HG03159 (cell line): ENCODE data around the gene SYS1.
"Not testable (repeated sequence)": the region's sequence is repeated elsewhere in the genome, so short reads cannot be mapped to it uniquely, and the experiment has no call there.

Experiments
- ATAC-seq: cut with Tn5 transposase; IDR thresholded peaks from one replicate; pipeline ENCODE4 v1.9.1; 2021; ENCODE audit warnings: mild to moderate bottlenecking, moderate library complexity; ENCODE audit not compliant: unreplicated experiment

SYS1 gene

GRCh38 chr20:45339799-45340198 is 23.2 kb upstream of the SYS1 start:
- no peak for ATAC-seq

GRCh38 chr20:45340236-45340847 is 22.6 kb upstream of the SYS1 start:
- no peak for ATAC-seq

- ATAC-seq: no peak
Measured at GRCh38 chr20:45340951-45341350, 22.0 kb upstream of the SYS1 start.

DNA sequence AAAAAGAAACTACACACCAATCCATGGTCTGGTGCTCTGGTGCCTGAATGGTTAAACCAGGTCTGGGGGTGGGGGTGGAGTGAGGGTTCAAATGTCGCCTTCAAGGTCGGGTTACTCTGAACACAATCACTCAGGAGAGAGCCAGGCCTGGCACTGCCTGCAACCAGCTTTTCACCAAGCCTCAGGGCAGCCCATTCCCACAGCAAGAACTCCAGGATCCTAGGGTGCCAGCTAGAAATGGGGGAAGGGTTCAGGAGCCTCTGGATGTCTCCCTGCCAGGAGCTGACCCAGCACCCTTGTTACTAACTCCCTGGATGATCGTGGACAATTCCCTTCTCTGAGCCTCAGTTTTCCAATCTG is 21.4 kb upstream of the SYS1 start:
- no peak for ATAC-seq

GRCh38 chr20:45341939-45342854 is 20.8 kb upstream of the SYS1 start:
- no peak for ATAC-seq

GRCh38 chr20:45342855-45343531 is 20.0 kb upstream of the SYS1 start:
- no peak for ATAC-seq

DNA sequence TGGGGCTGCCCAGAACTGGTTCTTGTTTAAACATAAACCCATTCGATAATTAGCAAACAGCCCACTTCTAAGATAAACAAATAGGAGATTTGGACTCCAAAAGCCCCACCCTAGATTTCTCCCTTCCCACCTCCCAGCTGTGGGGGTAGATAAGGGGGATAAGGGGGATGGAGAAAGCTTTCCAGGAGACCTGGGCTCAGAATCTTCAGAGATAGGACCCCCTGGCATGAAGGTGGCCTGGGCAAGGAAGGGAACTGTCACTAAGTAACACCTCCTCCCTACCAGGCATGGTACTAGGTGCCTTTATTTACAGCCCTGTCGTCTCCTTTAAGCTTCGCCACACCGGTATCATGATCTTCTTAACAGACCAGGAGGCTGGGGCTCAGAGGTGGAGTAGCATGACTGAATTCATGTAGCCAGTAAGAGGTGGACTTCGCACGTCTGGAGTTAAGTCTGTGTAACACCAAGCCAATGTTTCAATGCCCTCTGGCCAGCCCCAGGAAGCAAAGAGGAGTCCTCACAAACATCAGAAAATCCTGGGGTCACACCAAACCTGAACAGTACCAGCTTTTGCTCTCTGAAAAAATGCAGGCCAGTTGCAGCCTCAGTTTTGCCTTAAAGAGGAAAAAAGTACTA is 19.3 kb upstream of the SYS1 start:
- ATAC-seq: no peak

DNA sequence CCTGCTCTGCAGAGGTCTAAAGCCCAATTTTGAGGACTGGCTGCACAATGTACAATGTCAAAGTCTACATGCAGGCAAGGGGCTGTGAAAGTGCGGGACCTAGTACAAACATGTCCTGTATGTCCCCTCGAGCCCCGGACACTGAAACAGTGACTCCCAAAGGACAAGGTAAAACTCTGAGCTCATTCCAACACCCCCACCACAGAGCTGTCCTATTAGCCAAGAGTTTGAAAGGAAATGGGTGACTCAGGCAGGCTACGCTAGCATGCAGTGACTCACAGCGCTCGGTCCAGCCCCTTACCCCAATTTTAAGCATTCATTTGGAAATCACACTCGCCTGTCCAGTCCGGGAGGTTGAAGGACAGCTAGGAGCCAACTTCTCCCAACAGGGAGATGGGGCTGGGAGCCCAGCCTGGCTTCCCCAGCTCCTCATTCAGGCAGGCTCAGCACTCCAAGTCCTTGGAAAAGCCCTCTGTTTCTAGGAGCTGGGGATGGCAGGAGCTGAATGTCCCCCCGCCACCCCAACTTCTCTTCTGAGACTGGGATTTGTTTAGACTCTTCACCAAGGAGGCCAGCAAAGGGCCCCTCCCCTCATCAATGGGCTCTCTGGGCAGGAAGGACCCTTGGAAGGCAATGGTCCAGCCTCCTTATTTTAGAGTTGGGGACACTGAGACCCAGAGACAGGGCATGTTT is 18.6 kb upstream of the SYS1 start:
- no peak for ATAC-seq

GRCh38 chr20:45345104-45345936 is 17.6 kb upstream of the SYS1 start:
- no peak for ATAC-seq

DNA sequence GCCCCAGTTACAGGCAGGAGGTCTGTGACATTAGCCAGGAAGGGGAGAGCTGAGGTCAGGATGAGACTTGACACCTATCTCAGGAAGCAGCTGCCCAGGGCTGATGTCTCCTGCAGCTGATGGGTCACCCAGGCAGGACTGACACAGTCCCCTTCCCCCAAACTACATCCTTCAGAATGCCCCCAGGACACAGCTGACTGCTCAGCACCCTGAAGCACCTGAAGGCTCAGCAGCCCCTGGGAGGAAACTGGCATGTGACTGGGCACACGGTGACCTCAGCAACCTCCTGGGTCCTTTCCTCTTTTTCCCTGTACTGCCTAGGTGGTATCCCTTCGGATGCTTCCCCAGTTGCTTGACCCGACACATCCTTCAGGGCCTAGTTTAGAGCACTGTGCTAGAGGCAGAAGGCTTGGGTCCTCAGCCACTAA is 16.7 kb upstream of the SYS1 start:
- no peak for ATAC-seq

- ATAC-seq: no peak
Measured at GRCh38 chr20:45346851-45347250, 16.1 kb upstream of the SYS1 start.

DNA sequence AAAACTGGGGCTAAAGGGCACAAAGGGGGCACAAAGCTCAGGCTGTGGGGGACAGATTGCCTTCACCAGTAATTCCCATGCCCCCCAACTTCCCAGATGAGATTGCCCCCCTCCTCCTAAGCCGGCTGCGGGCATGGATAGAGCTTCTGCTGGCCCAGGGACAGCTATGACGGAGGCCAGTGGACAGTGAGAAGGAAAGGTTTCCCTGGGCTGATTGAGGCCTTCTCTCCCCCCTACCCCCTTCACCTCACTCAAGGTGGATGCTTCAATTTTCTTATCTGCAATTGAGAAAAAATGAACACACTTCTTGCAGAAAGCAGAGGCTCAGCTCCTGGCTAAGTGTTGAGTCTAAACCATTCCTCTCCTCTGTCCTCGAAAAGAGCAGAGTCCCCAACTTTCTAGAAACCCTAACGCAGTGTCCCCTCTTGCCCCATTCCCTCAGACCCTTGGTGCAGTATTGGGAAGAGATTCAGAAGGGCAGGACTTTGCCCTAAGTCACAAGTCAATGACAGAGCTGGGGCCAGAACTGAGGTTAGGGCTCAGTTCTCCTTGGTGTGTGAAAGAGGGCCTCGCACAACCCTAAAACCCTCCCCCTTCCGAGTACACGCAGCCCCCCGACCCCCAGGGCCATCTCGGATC is 15.5 kb upstream of the SYS1 start:
- ATAC-seq: no peak

DNA sequence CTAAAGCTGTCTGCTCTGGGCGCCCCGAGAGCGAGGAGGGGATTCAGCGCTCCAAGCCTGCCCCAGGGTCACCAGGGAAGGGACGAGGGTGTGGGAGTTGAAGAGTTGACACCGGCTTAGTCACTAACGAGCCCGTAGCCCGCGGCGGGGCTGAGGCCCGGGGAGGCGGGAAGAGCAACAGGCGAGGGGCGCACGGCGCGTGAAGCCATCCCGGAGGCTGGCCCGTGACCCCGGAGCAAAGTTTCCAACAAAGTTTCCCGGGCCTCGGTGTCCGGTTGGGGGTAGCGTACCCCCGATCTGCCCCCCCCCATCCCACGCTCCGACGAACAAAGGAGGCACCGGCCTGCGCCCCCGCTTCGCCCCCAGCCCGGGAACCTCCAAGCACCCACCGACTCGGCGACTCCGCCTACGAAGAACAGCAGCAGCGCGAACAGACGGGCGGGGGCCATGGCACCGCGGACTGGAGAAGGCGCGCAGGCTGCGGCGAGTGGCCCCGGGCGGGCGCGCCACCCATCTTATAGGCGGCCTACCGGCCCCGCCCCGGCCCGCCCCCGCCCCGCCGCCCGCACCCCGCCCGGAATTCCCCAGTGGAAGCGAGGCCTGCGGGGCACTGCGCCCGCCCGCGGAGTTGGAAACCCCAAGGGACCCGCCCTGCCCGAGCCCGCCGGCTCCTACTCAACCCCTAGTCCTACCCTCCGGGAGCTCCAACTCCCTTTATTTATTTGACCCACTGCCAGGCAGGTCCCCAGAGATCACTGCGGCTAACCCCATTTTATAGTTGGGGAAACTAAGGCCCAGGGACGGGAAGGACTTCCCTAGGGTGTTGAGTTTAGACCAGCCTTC is 14.8 kb upstream of the SYS1 start, which contains the start of gene SDC4:
Gene SDC4 (minus strand): TSS at position 489 of the 843 bp plus-strand sequence. CDS start 40 bp downstream, at position 449.
- ATAC-seq: no peak

DNA sequence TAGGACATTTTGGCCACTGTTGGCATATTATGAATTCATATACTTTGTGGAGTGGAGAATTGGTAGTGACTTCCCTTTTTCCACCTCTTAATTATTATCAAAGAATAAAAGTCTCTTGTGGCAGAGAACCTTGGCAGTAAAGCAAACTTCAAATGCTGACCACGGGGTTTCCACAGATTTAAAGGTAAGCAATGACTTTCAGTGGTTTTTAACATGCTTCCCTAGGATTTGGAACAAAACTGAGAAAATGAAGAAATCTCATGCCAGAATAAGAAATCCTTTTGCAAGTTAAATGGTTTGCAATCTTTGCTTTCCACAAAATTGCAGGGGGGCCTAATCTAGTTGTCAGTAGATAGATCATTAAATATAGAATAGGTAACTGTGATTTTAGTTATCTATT is 12.7 kb upstream of the SYS1 start:
- no peak for ATAC-seq

- ATAC-seq: not testable (repeated sequence)
Measured at GRCh38 chr20:45350795-45351194, 12.2 kb upstream of the SYS1 start.

DNA sequence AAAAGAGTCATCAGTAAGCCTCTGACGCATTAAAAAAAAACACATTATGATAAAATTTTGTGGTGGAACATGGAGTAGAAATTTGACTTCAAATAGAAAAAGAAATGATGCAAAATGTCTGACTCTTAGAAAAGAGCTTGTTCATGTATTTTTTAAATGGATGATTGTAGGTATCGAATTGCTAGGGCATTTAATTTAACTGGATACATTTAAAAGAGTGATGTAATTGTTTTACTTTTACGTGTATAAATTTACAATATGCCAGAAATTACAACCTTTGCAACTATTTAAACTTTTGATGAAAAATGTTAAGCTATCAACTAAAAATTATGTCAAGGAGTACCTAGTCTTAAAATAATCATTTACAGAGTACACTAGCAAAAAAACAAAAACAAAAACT is 10.2 kb upstream of the SYS1 start:
- no peak for ATAC-seq

DNA sequence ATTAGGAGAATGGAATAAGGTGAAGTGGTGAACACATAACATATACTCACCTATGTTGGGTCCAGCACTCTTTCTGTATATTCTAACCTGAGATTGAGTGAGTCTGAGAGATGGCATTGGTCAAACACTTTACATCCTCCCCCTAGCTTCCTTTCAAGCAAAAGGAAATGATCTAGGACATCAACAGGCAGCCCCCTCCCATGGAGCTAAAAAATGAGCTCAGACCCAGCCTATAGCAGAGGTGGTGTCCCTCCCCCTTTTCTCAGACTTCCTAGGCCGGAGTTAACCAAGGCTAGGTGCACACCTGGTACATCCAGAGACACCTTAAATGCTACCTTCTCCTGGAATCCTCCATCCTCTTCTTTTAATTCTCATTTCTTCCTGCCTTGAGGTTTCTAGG is 9.2 kb upstream of the SYS1 start:
- ATAC-seq: no peak

DNA sequence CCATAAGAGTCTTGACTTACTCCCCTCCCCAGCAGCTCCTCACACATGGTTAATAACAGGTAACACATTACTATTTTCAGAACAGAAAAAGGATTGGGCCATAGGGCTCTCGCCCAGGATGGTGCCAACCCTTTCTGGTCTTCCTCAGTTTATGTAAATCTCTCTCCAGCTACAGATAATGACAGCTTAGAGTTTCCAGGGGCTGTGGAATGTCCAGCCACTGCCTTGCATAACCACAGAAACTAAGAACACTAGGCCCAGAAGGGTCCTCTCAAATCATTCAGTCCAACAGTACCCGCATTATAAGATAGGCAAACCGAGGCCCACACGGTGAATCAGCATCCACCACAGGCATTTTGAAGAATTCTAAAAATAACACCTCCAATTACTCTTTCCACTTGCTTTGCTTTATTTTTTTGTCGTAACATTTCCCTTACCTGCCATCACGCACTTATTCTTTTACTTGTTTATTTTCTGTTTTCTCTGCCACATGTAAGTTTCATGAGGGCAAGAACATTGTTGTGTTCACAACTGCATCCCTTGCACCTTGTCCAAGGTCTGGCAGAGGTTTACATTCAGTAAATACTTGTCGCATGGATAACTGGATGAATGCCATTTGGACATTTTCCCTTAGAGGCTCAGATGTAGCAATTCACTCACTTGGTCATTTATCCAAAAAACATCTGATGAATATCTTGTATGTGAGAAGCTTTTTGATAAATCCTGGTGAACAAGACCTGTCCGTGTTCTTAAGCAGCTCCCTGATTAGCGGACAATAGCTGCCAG is 8.3 kb upstream of the SYS1 start:
- no peak for ATAC-seq
